T-helper 17 cell (primary cell): ENCODE data around the gene AIG1. TPM values are rescaled to one million over a fixed set of nuclear protein-coding genes. Genes with fewer than 3 reads are reported as not detected.
A peak's percentile ranks its signal among the peaks of the same experiment; 100 is the strongest.
"Not testable (repeated sequence)": the region's sequence is repeated elsewhere in the genome, so short reads cannot be mapped to it uniquely, and the experiment has no call there.

Experiments used
- ATAC-seq: fragments of 150-1000 bp; cut with Tn5 transposase; 2 replicates; pipeline ENCODE4 v1.10.0; 2021; ENCODE audit warnings: mild to moderate bottlenecking, moderate library complexity
- DNase-seq, 3 donors: peaks; one replicate each; pipeline versions ENCODE4 v3.0.0 to v3.0.0-alpha.2; 2020 to 2021
- H3K9me3 ChIP-seq: one replicate; pipeline ENCODE4 v1.7.0; 2013; ENCODE audit warnings: low read length, mild to moderate bottlenecking; ENCODE audit not compliant: control insufficient read depth, poor library complexity, severe bottlenecking
- H3K27ac Mint-ChIP-seq: one replicate; pipeline ENCODE4 v1.8.0; 2022; ENCODE audit warnings: mild to moderate bottlenecking, moderate library complexity, mixed read lengths
- H3K27me3 Mint-ChIP-seq: one replicate; pipeline ENCODE4 v1.8.0; 2022; ENCODE audit warnings: mixed read lengths
- H3K36me3 Mint-ChIP-seq: one replicate; pipeline ENCODE4 v1.8.0; 2022; ENCODE audit warnings: low read depth, mixed read lengths
- H3K4me1 Mint-ChIP-seq: one replicate; pipeline ENCODE4 v1.8.0; 2022; ENCODE audit warnings: mild to moderate bottlenecking, mixed read lengths
- H3K4me3 Mint-ChIP-seq: one replicate; pipeline ENCODE4 v1.8.0; 2022; ENCODE audit warnings: mild to moderate bottlenecking, moderate library complexity, mixed read lengths
- total RNA-seq, 4 donors: library from RNA in 2 of 4; stranded (reverse) in 2 of 4; gene quantifications; one replicate each; pipeline ENCODE4 v1.2.3 and lab custom pipeline; 2022 to 2026

The AIG1 gene
- total RNA-seq, 2 donors from 2014 or later = 7.9 to 16.5 TPM

DNA sequence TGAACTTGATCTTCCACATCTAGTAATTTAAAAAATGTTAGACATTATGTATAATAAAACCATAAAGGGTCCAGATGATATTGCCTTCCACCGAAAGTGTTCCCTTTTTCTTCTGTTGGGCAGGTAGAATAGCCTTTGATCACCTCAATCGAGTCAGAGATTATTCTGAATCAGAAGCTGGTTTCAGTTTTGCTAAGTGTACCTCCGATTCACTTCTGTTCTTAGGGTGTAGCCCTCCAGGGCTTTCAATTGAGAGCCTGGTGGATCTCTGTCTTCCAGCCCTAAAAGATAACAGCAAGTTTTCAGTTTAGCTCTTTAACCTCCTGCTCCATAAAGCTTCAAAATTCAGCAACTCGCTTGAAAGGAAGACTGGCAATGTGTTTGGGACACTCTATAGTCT lies 21.1 kb upstream of the AIG1 start:
- H3K36me3 Mint-ChIP-seq = peaks cover 11% of the 10 kb centered on the region
- H3K4me1 Mint-ChIP-seq = peaks cover 10% of the 10 kb centered on the region
- H3K4me3 Mint-ChIP-seq = no peak overlapping the region
- H3K27me3 Mint-ChIP-seq = peaks cover 40% of the 10 kb centered on the region
- ATAC-seq (no peak), DNase-seq (no peak)
- no peaks in the 10 kb centered on the region for H3K9me3 ChIP-seq
- peak overlapping the region; percentile 14 for H3K27ac Mint-ChIP-seq

DNA sequence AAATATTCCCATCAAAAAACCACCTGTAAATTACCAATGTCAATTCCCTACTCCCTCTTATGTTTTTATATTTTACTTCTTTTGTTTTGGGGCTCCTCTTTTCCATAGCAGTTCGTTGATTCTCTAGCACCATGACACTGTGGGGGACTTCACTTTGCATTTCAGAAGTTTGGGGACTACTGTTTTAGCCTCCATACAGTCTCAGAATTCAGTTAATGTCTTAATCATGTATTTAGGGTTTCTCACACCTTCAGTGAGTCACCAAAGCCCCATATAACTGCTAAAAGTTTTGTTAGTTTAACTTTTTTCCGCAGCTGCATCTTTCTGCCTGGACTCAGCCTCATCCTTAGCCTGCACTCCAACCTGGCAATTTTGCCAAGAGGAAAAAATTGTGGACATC lies 20.7 kb upstream of the AIG1 start:
- no peak for DNase-seq
- Mint-ChIP-seq H3K4me1 (peaks cover 10% of the 10 kb centered on the region), H3K27ac (peak overlapping the region; percentile 14), H3K4me3 (no peak overlapping the region), H3K27me3 (peaks cover 43% of the 10 kb centered on the region), H3K36me3 (peaks cover 11% of the 10 kb centered on the region)
- H3K9me3 ChIP-seq = no peaks in the 10 kb centered on the region
- no peak for ATAC-seq

DNA sequence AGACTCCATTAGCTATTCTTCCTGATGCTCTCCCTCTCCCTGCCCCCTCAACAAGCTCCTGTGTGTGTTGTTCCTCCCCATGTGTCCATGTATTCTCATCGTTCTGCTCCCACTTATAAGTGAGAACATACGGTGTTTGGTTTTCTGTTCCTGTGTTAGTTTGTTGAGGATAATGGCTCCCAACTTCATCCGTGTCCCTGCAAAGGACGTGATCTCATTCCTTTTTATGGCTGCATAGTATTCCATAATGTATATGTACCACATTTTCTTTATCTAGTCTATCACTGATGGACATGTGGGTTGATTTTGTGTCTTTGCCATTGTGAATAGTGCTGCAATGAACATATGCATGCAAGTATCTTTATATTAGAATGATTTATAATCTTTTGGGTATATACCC lies 16.3 kb upstream of the AIG1 start:
- not testable (repeated sequence) for H3K27ac Mint-ChIP-seq, H3K4me3 Mint-ChIP-seq, DNase-seq, ATAC-seq, H3K9me3 ChIP-seq, H3K4me1 Mint-ChIP-seq, H3K36me3 Mint-ChIP-seq
- peaks cover 46% of the 10 kb centered on the region for H3K27me3 Mint-ChIP-seq

DNA sequence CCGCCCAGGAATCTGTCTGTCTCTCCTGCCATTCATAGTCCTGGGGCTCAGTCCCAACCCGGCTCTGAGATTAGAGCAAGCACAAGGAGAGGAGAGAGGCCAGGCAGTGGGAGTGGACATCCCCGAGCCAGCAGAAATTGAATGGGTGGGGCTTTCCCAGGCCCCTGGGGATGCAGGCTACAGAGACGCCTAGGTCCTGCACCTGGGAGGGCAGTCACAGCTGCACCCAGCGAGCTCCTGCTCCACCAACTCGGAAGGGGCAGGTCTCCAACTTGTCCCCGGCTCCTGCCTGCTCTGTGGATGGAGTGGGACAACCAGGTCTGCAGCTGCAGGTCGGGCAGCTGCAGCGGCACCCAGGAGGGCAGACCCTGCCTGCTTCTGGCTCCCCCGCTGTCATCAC lies 11.1 kb upstream of the AIG1 start:
- peaks cover 32% of the 10 kb centered on the region for H3K27me3 Mint-ChIP-seq
- no peak overlapping the region for H3K27ac Mint-ChIP-seq
- H3K9me3 ChIP-seq = no peaks in the 10 kb centered on the region
- peaks cover 2% of the 10 kb centered on the region for H3K36me3 Mint-ChIP-seq
- H3K4me3 Mint-ChIP-seq = no peak overlapping the region
- H3K4me1 Mint-ChIP-seq = peaks cover 7% of the 10 kb centered on the region
- ATAC-seq = no peak
- DNase-seq = no peak

DNA sequence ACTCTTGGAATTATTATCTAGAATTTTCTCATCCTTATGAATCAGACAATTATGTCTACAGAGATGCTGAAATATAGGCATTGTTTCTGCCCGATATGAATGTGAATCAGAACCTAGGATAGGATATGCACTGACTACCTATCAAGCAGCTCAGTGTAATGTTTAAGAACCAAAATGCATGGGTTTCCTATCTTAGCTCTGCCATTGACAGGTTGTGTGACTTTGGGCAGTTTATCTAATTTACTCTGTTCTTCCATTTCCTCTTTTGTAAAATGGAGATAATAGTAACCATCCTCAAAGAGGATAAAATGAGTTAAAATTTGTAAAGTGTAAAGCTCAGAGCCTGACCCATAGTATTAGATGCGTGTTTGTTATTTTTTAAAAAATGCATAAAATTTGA lies 10.2 kb upstream of the AIG1 start:
- peaks cover 2% of the 10 kb centered on the region for H3K36me3 Mint-ChIP-seq
- no peak overlapping the region for H3K4me3 Mint-ChIP-seq
- H3K27me3 Mint-ChIP-seq = peaks cover 24% of the 10 kb centered on the region
- H3K27ac Mint-ChIP-seq = no peak overlapping the region
- ATAC-seq = no peak
- H3K4me1 Mint-ChIP-seq = peaks cover 9% of the 10 kb centered on the region
- DNase-seq = no peak
- H3K9me3 ChIP-seq = no peaks in the 10 kb centered on the region

DNA sequence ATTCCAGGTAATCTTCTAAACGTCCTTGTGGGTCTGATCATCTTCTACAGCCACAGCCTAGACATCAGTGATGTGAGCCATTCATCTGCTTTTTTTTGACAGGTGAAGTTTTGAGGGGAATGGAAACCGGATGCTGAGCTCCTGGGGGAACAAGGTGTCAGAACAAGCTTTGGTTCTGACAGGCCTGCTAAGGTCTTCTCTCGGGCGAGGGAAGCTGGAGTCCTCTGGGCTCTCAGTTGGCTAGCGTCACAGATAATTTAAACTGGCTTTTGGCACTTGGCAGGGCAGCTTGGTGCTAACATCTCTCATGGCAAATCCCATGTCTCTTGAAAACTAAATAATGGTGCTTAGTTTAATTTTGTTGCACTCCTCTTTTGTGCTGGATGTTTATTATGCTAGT lies 8.4 kb upstream of the AIG1 start:
- DNase-seq (no peak), ATAC-seq (no peak)
- peaks cover 9% of the 10 kb centered on the region for H3K4me1 Mint-ChIP-seq
- no peaks in the 10 kb centered on the region for H3K9me3 ChIP-seq
- no peak overlapping the region for H3K4me3 Mint-ChIP-seq
- H3K27me3 Mint-ChIP-seq = peaks cover 7% of the 10 kb centered on the region
- no peak overlapping the region for H3K27ac Mint-ChIP-seq
- H3K36me3 Mint-ChIP-seq = no peaks in the 10 kb centered on the region

DNA sequence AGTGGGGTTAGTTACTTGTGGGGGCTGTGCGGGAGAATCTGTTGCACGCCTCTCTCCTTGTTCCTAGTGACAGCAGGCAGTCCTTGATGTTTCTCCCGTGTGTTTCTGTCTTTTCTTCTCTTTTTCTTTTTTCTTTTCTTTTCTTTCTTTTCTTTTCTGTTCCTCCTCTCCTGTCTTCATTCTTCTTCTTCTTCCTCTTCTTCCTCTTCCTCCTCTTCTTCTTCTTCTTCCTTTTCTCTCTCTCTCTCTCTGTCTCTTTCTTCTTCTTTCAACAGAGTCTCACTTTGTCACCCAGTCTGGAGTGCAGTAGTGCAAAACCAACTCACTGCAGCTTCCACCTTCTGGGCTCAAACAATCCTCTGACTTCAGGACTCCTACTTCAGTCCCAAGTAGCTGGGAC lies 6.8 kb upstream of the AIG1 start:
- no peaks in the 10 kb centered on the region for H3K9me3 ChIP-seq
- Mint-ChIP-seq H3K36me3 (no peaks in the 10 kb centered on the region), H3K27ac (no peak overlapping the region), H3K4me1 (peaks cover 9% of the 10 kb centered on the region), H3K27me3 (peaks cover 6% of the 10 kb centered on the region), H3K4me3 (no peak overlapping the region)
- ATAC-seq = no peak
- no peak for DNase-seq

DNA sequence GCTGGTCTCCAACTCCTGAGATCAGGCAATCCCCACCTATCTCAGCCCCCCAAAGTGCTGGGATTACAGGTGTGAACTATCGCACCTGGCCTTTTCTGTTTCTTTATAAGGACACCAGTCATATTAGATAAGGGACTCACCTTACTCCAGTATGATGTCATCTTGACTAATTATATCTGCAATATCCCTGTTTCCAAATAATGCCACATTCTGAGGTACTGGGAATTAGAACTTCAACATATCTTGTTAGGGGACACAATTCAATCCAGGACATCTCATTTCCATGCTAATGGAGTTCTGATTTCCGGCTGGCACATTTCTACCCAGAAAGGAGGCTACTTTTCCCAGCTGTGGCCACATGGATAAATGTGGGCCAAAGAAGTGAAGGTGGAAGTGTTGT lies 6.4 kb upstream of the AIG1 start:
- DNase-seq (no peak), ATAC-seq (no peak)
- no peak overlapping the region for H3K27ac Mint-ChIP-seq
- H3K4me3 Mint-ChIP-seq = no peak overlapping the region
- peaks cover 6% of the 10 kb centered on the region for H3K27me3 Mint-ChIP-seq
- no peaks in the 10 kb centered on the region for H3K36me3 Mint-ChIP-seq
- peaks cover 9% of the 10 kb centered on the region for H3K4me1 Mint-ChIP-seq
- no peaks in the 10 kb centered on the region for H3K9me3 ChIP-seq

DNA sequence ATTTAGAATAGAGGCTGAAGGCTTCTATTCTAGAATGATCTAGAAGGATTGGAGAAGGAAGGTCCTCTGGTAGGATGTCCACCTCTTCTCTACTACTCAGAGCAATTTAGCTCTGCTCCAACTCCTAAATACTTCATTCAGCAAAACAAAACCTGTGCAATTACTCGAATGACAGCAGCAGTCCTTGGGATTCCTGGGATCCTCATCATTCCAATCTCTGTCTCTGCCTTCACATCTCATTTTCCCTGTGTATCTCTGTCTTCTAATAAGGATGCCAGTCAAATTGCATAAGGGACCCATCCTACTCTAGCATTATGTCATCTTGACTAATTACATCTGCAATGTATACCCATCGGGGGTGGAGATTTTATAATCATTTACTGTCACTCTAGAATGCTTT lies 5.5 kb upstream of the AIG1 start:
- Mint-ChIP-seq H3K4me1 (peaks cover 14% of the 10 kb centered on the region), H3K27me3 (peaks cover 6% of the 10 kb centered on the region), H3K27ac (no peak overlapping the region)

DNA sequence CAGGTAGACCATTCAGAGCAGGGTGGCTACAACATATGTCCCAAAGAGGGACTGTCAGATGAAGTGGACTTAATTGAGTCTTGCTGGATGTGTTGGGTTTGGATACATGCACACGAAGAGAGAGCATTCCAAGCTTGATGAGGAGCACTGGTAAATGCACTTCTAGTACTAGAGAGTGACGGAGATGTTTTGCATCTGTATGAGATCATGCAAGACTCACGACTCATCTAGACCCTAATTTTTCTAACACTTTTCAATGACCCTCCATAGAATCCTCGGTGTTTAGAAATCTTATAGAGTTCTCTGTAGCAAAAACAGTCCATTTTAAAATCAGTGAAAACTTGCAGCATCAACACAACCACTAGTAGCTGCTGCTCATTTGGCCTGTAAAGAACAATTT lies 4.8 kb upstream of the AIG1 start:
- no peak overlapping the region for H3K4me3 Mint-ChIP-seq
- peaks cover 6% of the 10 kb centered on the region for H3K27me3 Mint-ChIP-seq
- ATAC-seq (no peak), DNase-seq (no peak)
- H3K9me3 ChIP-seq = no peaks in the 10 kb centered on the region
- no peak overlapping the region for H3K27ac Mint-ChIP-seq
- peaks cover 17% of the 10 kb centered on the region for H3K4me1 Mint-ChIP-seq
- no peaks in the 10 kb centered on the region for H3K36me3 Mint-ChIP-seq

More for the DNA sequence above, 5.5 kb upstream of the AIG1 start:
- no peaks in the 10 kb centered on the region for H3K36me3 Mint-ChIP-seq
- H3K4me3 Mint-ChIP-seq = no peak overlapping the region
- DNase-seq = no peak
- no peaks in the 10 kb centered on the region for H3K9me3 ChIP-seq
- no peak for ATAC-seq

DNA sequence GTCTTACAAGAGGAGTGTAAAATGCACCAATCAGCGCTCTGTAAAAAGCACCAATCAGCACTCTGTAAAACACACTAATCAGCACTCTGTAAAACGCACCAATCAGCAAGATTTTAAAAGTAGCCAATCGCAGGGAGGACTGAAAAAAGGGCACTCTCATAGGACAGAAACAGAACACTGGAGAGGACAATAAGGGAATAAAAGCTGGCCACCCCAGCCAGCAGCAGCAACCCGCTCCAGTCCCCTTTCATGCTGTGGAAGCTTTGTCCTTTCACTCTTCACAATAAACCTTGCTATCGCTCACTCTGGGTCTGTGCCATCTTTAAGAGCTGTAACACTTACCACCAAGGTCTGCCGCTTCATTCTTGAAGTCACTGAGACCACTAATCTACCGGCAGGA lies 1.7 kb upstream of the AIG1 start:
- DNase-seq = no peak
- ATAC-seq = no peak
- H3K4me3 Mint-ChIP-seq = no peak overlapping the region
- peaks cover under 1% of the 10 kb centered on the region for H3K36me3 Mint-ChIP-seq
- H3K4me1 Mint-ChIP-seq = peaks cover 23% of the 10 kb centered on the region
- H3K27ac Mint-ChIP-seq = no peak overlapping the region
- H3K9me3 ChIP-seq = no peaks in the 10 kb centered on the region
- H3K27me3 Mint-ChIP-seq = peaks cover 3% of the 10 kb centered on the region

DNA sequence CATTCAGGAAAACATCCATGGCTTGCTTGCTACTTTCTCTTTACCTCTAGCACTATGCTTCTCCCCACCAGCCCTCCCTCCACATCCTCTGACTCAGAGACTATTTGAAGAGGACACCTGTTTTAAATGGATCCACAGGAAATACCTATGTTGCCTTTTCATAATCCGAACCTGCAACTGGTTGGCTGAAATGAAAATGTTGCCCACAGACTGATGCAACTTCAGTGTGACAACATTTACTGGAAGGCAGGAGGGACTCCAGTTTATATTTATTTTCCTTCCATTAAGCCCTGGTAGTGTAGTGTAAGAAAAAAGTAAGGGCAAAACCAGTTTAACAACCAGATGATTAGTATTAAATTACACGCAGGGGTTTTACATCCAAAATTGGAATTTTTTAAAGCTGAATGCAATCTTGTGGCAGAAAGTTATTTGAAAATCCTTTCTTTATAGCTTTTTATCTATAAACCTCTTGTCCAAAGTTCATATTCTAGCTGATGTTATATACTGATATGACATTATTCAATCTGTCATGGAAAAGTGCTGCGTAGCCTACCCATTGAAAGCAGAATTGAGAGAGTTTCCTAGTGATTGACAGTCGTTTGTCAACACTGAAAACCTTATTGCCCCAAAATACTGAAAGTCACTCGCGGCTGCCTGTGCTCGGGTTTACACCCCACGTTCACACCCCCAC lies 881 bp upstream of the AIG1 start:
- peaks cover 23% of the 10 kb centered on the region for H3K4me1 Mint-ChIP-seq
- peak overlapping the region; percentile 92 for H3K4me3 Mint-ChIP-seq
- H3K27ac Mint-ChIP-seq = peak overlapping the region; percentile 94

DNA sequence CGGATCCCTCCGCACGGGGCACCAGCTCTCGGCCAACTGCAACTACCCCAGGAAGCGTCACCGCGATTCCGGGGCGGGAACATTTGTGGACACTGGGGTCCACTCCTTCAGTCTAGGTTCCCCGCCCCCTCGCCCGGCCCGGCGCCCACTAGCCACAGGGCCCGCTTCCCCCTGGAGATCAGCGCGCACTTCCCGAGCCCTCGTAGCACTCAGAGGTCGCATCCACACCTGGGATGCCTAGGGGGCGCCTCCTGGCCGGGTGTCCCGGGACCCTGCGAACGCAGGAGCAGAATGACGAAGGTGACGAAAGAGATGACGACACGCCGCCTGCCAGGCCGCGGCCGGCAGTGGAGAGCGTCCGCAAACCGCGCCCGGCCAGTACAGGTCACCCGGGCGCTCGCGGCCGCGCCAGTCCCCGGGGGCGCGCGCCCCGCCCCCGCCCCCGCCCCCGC lies 309 bp upstream of the AIG1 start:
- Mint-ChIP-seq H3K4me3 (peak overlapping the region; percentile 92), H3K4me1 (peaks cover 21% of the 10 kb centered on the region), H3K27me3 (no peaks in the 10 kb centered on the region), H3K27ac (peak overlapping the region; percentile 94), H3K36me3 (peaks cover 2% of the 10 kb centered on the region)
- H3K9me3 ChIP-seq = no peaks in the 10 kb centered on the region
- DNase-seq (peak; percentile 51 to 63 (median 62)), ATAC-seq (peak; percentile 74)

More for the DNA sequence above, 881 bp upstream of the AIG1 start:
- H3K9me3 ChIP-seq = no peaks in the 10 kb centered on the region
- DNase-seq = no peak
- Mint-ChIP-seq H3K27me3 (no peaks in the 10 kb centered on the region), H3K36me3 (peaks cover 2% of the 10 kb centered on the region)
- ATAC-seq = peak; percentile 18
